Tibial nerve (tissue), 4 donors: ENCODE measurements around the gene S100A4. TPM values are rescaled to one million over a fixed set of nuclear protein-coding genes. Genes with fewer than 3 reads are reported as not detected.
A peak's percentile ranks its signal among the peaks of the same experiment; 100 is the strongest.

Source experiments
- DNase-seq, 2 donors: peaks; one replicate each; pipeline ENCODE4 v3.0.0-alpha.2; 2019; ENCODE audit warnings: low spot score in 2 of 2
- H3K27ac ChIP-seq, 4 donors: fragments of 200-600 bp; sonication (generic) in 3 of 4; one replicate each; pipeline ENCODE4 v1.5.1; 2017 to 2019; ENCODE audit warnings: mild to moderate bottlenecking in 1 of 4
- H3K27me3 ChIP-seq, 2 donors: fragments of 200-600 bp; sonication (generic) in 1 of 2; one replicate each; pipeline versions ENCODE4 v1.5.1 to v1.6.0; 2017 to 2019
- H3K36me3 ChIP-seq, 3 donors: fragments of 200-600 bp; sonication (generic); one replicate each; pipeline ENCODE4 v1.5.1; 2018 to 2019
- H3K4me1 ChIP-seq, 4 donors: fragments of 200-600 bp; sonication (generic) in 3 of 4; one replicate each; pipeline ENCODE4 v1.5.1; 2017 to 2019
- H3K4me3 ChIP-seq, 4 donors: fragments of 200-600 bp; sonication (generic) in 3 of 4; one replicate each; pipeline ENCODE4 v1.5.1; 2017 to 2019; ENCODE audit warnings: mild to moderate bottlenecking in 1 of 4, moderate library complexity in 1 of 4
- H3K9me3 ChIP-seq, 4 donors: fragments of 200-600 bp; sonication (generic) in 3 of 4; one replicate each; pipeline ENCODE4 v1.5.1; 2017 to 2019
- EP300 ChIP-seq, 2 donors: sonication (generic); formaldehyde crosslinking; IDR thresholded peaks; one replicate each; pipeline ENCODE4 v1.6.1; 2017; ENCODE audit warnings: antibody characterized with exemption in 2 of 2, mild to moderate bottlenecking in 1 of 2
- POLR2A ChIP-seq, 2 donors: fragments of 450-650 bp; IDR thresholded peaks; one replicate each; pipeline ENCODE4 v1.6.1; 2017; ENCODE audit warnings: antibody characterized with exemption in 2 of 2, mild to moderate bottlenecking in 2 of 2, moderate library complexity in 2 of 2
- WGBS, 2 donors: methylation state at CpG; one replicate each; pipeline ENCODE4 v1.1.5; 2018; 5-methylcytosine and 5-hydroxymethylcytosine counted together
- total RNA-seq, 4 donors: library from RNA; depleted of rRNA; stranded (reverse); fragments of >200 nt; gene quantifications; one replicate each; pipeline ENCODE4 v1.1.0, GENCODE V29; 2016
- TF ChIP-seq, protein P1 (sequence below), 5 experiments: fragments of 200-600 bp in 3 of 5; fragments of 450-650 bp in 2 of 5; sonication (generic) in 3 of 5; IDR thresholded peaks; one replicate each; pipeline ENCODE4 v1.5.1; 2016 to 2019; ENCODE audit warnings: antibody characterized with exemption in 5 of 5, mild to moderate bottlenecking in 3 of 5, moderate library complexity in 2 of 5

Gene S100A4
- total RNA-seq, 4 donors from 2014 or later = 398 to 439 (median 420) TPM

DNA sequence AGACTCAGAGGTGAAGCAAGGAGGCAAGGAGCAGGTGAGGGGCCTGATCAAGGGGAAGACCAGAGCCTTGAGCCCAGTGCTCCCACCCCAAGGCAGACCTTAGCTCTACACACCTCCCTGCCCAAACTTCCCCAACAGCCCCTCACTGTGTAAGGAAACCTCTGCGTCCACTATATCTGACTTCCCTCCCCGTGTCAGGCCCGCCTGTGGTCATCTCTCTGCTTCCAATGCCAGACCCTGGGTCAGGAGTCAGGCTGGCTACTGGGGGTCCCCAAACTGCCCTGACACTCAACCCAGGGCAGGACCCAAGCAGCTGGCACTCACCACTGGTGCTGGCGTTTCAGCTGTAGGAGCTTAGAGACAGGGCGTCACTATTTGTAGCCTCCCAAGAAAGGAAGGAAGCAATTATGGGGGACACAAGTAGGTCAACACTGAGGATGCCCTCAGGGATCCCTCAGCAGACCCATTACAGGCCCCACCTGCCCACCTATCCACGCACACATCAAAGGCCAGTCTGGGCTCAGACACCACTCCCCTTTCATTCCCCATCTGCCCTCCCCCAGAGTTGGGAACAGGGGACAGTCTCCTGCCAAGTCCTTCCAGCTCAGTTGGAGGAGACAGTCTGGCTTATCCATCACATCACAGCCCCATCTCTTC is 4.3 kb upstream of the S100A4 start:
- TF ChIP-seq, protein P1, sequence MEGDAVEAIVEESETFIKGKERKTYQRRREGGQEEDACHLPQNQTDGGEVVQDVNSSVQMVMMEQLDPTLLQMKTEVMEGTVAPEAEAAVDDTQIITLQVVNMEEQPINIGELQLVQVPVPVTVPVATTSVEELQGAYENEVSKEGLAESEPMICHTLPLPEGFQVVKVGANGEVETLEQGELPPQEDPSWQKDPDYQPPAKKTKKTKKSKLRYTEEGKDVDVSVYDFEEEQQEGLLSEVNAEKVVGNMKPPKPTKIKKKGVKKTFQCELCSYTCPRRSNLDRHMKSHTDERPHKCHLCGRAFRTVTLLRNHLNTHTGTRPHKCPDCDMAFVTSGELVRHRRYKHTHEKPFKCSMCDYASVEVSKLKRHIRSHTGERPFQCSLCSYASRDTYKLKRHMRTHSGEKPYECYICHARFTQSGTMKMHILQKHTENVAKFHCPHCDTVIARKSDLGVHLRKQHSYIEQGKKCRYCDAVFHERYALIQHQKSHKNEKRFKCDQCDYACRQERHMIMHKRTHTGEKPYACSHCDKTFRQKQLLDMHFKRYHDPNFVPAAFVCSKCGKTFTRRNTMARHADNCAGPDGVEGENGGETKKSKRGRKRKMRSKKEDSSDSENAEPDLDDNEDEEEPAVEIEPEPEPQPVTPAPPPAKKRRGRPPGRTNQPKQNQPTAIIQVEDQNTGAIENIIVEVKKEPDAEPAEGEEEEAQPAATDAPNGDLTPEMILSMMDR (IDR thresholded peaks at IDR 0.05) = no peak
- TF ChIP-seq POLR2A (IDR thresholded peaks at IDR 0.05) = no peak
- TF ChIP-seq EP300 (IDR thresholded peaks at IDR 0.05) = no peak

DNA sequence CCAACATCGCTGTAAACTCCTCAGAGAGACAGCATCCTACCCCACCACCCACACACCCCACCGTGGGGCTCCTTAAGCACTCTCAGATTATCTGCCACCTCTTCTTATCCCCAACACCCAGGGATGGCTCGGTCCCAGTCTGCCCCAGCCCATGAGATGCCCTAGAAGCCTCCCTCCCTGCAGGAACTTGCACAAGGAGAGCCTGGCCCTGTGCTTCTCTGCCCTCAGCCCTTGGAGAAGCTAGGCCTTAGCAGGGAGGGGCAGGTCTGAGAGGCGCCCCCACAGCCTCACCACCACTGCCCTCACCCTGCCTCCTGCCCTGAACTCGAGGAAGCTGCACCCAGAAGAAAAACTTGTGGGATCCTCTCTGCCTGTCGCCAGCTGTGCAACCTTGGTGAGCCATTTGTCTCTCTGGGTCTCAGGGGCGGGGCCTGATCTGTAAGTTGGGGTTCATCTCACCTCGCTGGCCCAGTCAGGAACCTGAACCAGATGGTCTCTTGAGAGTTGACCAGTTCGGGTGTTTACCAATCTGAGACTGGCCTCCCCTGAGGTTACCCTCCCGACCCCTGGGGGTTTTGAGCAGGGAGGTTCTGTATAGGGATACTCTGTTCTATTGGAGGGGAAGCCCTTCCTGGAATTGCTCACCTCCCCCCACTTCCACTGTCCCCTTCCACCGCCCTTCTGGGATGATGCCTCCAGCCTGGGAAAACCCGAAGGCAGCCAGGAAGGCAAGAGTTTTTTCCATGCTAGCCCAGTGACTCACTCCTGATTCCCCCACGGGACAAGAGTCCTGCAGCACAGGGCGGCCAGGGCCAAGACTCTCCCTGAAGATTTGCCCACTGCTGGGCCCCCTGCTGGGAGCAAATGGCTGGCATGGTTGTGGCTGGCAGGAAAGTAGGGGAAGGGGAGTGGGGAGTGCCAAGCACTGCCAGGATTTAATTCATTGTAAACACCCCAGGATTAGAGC is 3.4 kb upstream of the S100A4 start, which contains the start of gene S100A3:
S100A3 (minus strand) TSS at position 537 of the 967 bp plus-strand sequence. CDS start 773 bp downstream, outside the sequence.
- Histone ChIP-seq H3K9me3 (no peaks in the 10 kb centered on the region), H3K4me1 (peaks cover 0 to 69% (median 50%) of the 10 kb centered on the region in 4 donors), H3K36me3 (no peaks in the 10 kb centered on the region), H3K27me3 (no peaks in the 10 kb centered on the region), H3K4me3 (no peak within 1 kb of the TSS), H3K27ac (peak within 1 kb of the TSS in 3 of 4 donors; percentile 38 to 97 (median 70))
- 51 to 54% methylated on average over 13 to 14 of the region's 14 CpGs for WGBS, 2 donors
- peak; percentile 55 to 67 for DNase-seq
- TF ChIP-seq, protein P1 (IDR thresholded peaks at IDR 0.05) = no peak
- TF ChIP-seq EP300 (IDR thresholded peaks at IDR 0.05) = peak; percentile 40 to 69
- no peak for TF ChIP-seq POLR2A (IDR thresholded peaks at IDR 0.05)

More for the DNA sequence above, 4.3 kb upstream of the S100A4 start:
- Histone ChIP-seq H3K9me3 (no peaks in the 10 kb centered on the region), H3K4me3 (no peak overlapping the region), H3K27me3 (no peaks in the 10 kb centered on the region), H3K27ac (peak overlapping the region in 3 of 4 donors; percentile 38 to 70 (median 68)), H3K36me3 (no peaks in the 10 kb centered on the region), H3K4me1 (peaks cover 0 to 65% (median 41%) of the 10 kb centered on the region in 4 donors)
- no peak for DNase-seq
- 75 to 79% methylated on average over 6 of the region's 6 CpGs for WGBS, 2 donors

DNA sequence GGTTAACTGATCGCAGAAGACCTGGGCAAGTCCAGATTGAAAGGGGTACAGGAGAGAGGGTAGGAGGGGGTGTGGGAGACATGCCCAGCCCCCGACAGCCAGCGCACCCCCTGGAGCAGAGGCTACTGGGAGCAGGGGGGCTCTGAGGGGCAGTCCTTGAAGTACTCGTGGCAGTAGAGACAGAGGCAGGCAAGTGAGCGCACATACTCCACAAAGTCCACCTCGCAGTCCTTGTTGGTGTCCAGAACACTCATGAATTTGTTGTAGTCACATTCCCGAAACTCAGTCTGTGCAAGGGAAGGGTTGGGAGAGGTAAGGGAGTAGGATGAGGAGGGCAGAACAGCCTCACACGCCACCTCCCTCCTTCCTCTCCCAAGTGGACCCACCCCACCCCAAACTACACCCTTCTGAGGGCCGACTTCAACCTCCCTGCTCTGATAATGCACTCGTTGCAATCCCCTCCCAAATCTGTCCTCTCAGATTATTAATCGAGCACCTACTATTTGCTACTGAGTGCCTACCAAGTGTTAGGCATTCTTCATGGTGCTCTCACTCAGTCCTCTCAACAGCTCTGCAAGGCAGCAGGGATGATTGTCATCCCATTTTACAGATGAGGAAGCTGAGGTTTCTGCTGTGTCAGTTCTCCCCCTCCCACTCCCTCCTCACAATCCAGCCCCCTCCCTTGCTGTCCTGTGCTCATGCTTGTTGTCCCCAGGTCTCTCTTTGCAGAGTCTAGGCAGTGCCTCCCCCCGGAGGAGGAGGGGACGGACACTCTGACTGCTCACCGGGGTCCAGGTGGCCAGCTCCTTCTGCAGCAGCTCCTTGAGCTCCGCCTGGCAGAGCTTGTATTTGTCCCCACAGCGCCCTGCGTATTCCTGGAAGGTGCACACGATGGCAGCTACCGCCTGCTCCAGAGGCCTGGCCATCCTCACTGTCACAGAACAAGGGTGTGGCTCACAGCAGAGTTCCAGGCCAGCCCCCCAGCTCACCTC is 2.2 kb upstream of the S100A4 start:
- Histone ChIP-seq H3K27me3 (no peaks in the 10 kb centered on the region), H3K27ac (peak overlapping the region in 3 of 4 donors; percentile 76 to 97 (median 88)), H3K4me1 (peaks cover 0 to 75% (median 60%) of the 10 kb centered on the region in 4 donors), H3K9me3 (no peaks in the 10 kb centered on the region), H3K36me3 (no peaks in the 10 kb centered on the region), H3K4me3 (no peak overlapping the region)
- TF ChIP-seq, protein P1 (IDR thresholded peaks at IDR 0.05) = no peak
- TF ChIP-seq EP300 (IDR thresholded peaks at IDR 0.05) (no peak), POLR2A (IDR thresholded peaks at IDR 0.05) (no peak)
- 74 to 82% methylated on average over 19 of the region's 19 CpGs for WGBS, 2 donors
- DNase-seq = no peak

DNA sequence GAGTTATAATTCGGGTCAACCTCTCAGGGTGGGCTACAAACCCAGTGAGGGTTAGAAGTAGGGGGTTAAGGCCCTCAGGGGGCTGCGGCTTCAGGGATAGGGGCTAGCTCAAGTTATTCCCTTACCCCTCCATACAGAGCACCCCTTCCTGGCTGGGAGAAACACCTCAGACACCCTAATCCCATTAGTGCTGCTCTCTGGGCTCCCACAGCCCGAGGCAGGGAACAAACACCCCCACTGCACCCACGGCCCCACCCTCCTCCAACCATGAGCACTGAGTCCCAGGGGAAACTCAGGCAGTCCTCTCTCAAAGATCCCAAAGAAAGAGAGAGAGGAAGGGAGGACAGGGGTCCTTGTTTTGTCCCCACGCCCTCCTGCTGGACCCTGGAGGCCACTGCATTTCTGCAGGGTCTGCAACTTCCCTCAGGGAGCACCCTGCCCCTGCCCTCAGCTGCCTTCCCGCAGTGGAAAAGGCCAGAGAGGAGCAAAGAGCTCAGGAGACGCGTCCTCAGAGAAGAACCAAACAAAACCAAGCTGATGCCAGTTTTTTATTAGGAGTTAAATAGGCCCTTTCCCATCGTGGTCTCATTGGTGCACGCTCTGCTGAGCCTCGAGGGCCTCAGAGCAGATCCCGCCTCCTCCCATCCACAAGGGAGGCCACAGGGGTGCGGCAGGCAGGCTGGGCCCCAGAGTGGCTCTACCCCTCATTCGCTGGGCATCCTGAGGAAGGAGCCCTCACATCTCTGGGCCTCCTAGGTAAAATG is 1.4 kb upstream of the S100A4 start:
- Histone ChIP-seq H3K4me1 (peaks cover 0 to 84% (median 65%) of the 10 kb centered on the region in 4 donors), H3K27ac (peak overlapping the region; percentile 63 to 97 (median 82)), H3K4me3 (peak overlapping the region in 1 of 4 donors; percentile 47), H3K36me3 (no peaks in the 10 kb centered on the region), H3K9me3 (no peaks in the 10 kb centered on the region), H3K27me3 (no peaks in the 10 kb centered on the region)
- TF ChIP-seq POLR2A (IDR thresholded peaks at IDR 0.05) (no peak), EP300 (IDR thresholded peaks at IDR 0.05) (no peak)
- TF ChIP-seq, protein P1 (IDR thresholded peaks at IDR 0.05) = no peak
- DNase-seq = no peak
- 58 to 62% methylated on average over 9 to 14 of the region's 14 CpGs for WGBS, 2 donors
